IMR-90 (cell line): ENCODE measurements around the gene PKHD1.

ENCODE experiments used
- CEBPB ChIP-seq: IDR thresholded peaks from 2 replicates; pipeline ENCODE4 v1.6.1; 2012; ENCODE audit warnings: low read depth, low read length, improper control_type of control experiment
- CTCF ChIP-seq: conservative IDR thresholded peaks from 2 replicates; pipeline ENCODE4 v1.5.1; 2012; ENCODE audit warnings: mild to moderate bottlenecking, low read depth, low read length, improper control_type of control experiment
- MAFK ChIP-seq: IDR thresholded peaks from 2 replicates; pipeline ENCODE4 v1.6.1; 2012; ENCODE audit warnings: low read depth, low read length, improper control_type of control experiment
- POLR2A ChIP-seq: IDR thresholded peaks from 2 replicates; pipeline ENCODE4 v1.6.1; 2012; ENCODE audit warnings: mild to moderate bottlenecking, low read depth, low read length
- RAD21 ChIP-seq: IDR thresholded peaks from 2 replicates; pipeline ENCODE4 v1.6.1; 2012; ENCODE audit warnings: low read length, improper control_type of control experiment
- RCOR1 ChIP-seq: IDR thresholded peaks from 2 replicates; pipeline ENCODE4 v1.6.1; 2012; ENCODE audit warnings: mild to moderate bottlenecking, low read length, improper control_type of control experiment; ENCODE audit not compliant: insufficient replicate concordance
- SMC3 ChIP-seq: fragments of 150-350 bp; IDR thresholded peaks from 2 replicates; pipeline ENCODE4 v1.6.1; 2016; ENCODE audit warnings: low read depth, mild to moderate bottlenecking, antibody characterized with exemption, low read length, moderate library complexity
- USF2 ChIP-seq: fragments of 150-350 bp; IDR thresholded peaks from 2 replicates; pipeline ENCODE4 v1.6.1; 2017; ENCODE audit warnings: mild to moderate bottlenecking, antibody characterized with exemption, low read length, low read depth

- TF ChIP-seq CTCF: no peak
- TF ChIP-seq SMC3: no peak
- TF ChIP-seq POLR2A: no peak
- no peak for TF ChIP-seq USF2
- TF ChIP-seq CEBPB: no peak
- no peak for TF ChIP-seq RCOR1
- no peak for TF ChIP-seq RAD21
- TF ChIP-seq MAFK: no peak
Measured at GRCh38 chr6:52010145-52010544, 77.3 kb downstream of the PKHD1 start.
